Body of pancreas (tissue), 4 donors: ENCODE measurements around the gene TRIM73.
"Not testable (repeated sequence)": the region's sequence is repeated elsewhere in the genome, so short reads cannot be mapped to it uniquely, and the experiment has no call there.

Experiments used
- POLR2A ChIP-seq, 3 donors: fragments of 450-650 bp; IDR thresholded peaks; one replicate each; pipeline ENCODE4 v1.6.1; 2016; ENCODE audit warnings: antibody characterized with exemption in 3 of 3, mild to moderate bottlenecking in 2 of 3
- TF ChIP-seq, protein P1 (sequence below), 7 experiments: fragments of 450-650 bp in 4 of 7; fragments of 200-600 bp in 3 of 7; sonication (generic) in 3 of 7; IDR thresholded peaks; one replicate each; pipeline ENCODE4 v1.5.1; 2016 to 2019; ENCODE audit warnings: antibody characterized with exemption in 7 of 7

GRCh38 chr7:75393194-75393593, 2.2 kb upstream of the TRIM73 start:
- TF ChIP-seq, protein P1, sequence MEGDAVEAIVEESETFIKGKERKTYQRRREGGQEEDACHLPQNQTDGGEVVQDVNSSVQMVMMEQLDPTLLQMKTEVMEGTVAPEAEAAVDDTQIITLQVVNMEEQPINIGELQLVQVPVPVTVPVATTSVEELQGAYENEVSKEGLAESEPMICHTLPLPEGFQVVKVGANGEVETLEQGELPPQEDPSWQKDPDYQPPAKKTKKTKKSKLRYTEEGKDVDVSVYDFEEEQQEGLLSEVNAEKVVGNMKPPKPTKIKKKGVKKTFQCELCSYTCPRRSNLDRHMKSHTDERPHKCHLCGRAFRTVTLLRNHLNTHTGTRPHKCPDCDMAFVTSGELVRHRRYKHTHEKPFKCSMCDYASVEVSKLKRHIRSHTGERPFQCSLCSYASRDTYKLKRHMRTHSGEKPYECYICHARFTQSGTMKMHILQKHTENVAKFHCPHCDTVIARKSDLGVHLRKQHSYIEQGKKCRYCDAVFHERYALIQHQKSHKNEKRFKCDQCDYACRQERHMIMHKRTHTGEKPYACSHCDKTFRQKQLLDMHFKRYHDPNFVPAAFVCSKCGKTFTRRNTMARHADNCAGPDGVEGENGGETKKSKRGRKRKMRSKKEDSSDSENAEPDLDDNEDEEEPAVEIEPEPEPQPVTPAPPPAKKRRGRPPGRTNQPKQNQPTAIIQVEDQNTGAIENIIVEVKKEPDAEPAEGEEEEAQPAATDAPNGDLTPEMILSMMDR (IDR thresholded peaks at IDR 0.05) = not testable (repeated sequence)
- not testable (repeated sequence) for TF ChIP-seq POLR2A (IDR thresholded peaks at IDR 0.05)
